Endothelial cell of hepatic sinusoid (primary cell): ENCODE data around the gene PLIN1.
"Not testable (repeated sequence)": the region's sequence is repeated elsewhere in the genome, so short reads cannot be mapped to it uniquely, and the experiment has no call there.

Experiments used
- in situ Hi-C: cut with HindIII; loops from 2 replicates; pipeline ENCODE4 v1.10.0; 2017; ENCODE audit warnings: low sequenced_read_pairs

The PLIN1 gene

GRCh38 chr15:89679212-89679611, at the start of gene PLIN1:
Gene PLIN1 (minus strand): TSS chr15:89679367. CDS start chr15:89677489, 1,878 bp downstream.
- in situ Hi-C loops: no loop called here

DNA sequence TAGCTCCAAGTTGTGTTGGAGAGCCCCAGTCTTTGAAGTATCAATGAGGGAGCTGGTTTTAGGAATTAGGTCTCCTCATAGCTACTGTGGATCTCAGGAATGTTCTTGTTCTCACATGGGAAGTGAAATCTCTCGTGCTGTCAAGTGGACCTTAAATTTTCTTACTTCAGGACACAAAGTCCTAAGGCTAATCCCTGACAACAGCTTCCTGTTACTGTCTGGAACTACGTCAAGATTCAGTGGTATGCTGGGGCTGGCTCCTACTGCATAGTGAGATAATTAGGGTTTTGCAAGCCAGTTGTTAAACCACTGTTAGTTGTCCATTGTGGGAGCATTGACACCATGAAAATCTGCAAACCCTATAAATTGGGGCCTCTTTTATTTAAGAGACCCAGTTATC, 49.1 kb upstream of the PLIN1 start:
- in situ Hi-C loops: no loop called here

DNA sequence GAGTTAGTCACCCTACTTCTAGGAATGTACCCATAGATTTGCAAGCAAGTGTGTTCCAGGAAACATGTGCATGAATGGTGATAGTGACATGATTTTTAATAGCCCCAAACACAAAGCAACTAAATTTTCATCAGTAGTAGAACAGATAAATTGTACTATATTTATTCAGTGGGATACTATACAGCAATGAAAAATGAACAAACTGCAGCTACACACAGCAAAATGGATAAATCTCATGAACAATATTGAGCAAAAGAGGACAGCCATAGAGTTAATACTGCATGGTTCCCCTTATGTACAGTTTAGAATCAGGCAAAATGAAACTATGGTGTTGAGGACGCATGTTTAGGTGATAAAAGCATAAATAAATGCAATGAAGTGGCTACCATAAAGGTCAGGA, 45.9 kb upstream of the PLIN1 start:
- in situ Hi-C loops: no loop called here

- in situ Hi-C loops: no loop called here
Measured at GRCh38 chr15:89724621-89725020, 45.5 kb upstream of the PLIN1 start.

DNA sequence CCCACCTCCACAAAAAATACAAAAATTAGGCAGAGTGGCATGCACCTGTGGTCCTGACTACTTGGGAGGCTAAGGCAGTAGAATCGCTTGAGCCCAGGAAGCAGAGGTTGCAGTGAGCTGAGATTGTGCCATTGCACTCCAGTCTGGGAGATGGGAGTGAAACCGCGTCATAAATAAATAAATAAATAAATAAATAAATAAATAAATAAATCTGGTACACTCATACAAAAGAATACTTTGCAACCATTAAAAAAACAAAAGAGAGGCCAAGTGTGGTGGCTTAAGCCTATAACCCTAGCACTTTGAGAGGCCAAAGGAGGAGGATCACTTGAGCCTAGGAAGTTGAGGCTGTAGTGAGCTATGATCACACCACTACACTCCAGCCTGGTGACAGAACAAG, 43.9 kb upstream of the PLIN1 start:
- in situ Hi-C loops: no loop called here

GRCh38 chr15:89714775-89715174, 35.6 kb upstream of the PLIN1 start:
- in situ Hi-C loops: no loop called here

DNA sequence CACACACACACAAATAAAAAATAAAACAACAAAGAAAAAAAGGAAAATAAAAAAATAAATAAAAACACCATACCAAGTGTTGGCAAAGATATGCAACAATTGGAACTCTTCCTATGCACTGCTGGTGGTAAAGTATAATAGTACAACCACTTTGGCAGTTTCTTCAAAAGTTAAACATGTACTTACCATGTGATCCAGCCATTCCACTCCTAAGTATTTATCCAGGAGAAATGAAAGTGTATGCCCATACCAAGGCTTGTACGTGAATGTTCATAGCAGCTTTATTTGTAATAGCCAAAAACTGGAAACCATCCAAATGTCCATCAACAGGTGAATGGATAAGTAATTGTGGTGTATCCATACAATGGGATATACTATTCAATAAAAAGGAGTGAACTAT, 28.4 kb upstream of the PLIN1 start:
- in situ Hi-C loops: no loop called here

DNA sequence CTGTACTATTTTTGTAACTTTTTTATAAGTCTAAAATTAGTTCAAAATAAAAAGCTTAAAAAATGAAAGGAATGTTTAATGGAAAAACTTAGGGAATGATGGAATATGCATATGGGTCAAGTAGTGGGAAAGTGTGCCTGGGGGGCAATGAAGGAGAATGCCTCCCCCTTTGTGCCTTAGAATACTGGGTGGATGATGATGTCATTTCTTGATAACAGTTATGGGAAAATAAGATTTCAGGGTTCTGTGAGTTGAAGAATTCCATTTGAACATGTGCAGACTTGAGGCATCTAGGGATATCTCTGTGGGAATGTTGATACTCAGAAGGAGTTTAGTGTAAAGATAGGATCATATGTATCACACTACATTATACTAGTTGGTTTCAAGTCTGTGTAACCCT, 25.2 kb upstream of the PLIN1 start:
- in situ Hi-C loops: no loop called here

DNA sequence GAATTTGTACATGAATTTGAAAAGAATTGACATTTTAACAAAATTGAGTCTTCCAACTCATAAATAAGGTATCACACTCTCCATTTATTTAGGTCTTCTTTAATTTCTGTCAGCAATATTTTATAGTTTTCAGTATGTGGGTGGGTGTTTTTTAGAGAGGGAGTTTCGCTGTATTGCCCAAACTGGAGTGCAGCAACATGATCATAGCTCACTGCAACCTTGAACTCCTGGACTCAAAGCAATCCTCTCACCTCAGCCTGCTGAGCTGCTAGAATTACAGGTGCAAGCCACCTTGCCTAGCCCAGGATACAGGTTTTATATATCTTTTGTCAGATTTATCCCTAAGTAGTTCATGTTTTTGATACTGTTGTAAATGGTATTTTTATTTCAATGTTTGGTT, 16.0 kb upstream of the PLIN1 start:
- in situ Hi-C loops: no loop called here

DNA sequence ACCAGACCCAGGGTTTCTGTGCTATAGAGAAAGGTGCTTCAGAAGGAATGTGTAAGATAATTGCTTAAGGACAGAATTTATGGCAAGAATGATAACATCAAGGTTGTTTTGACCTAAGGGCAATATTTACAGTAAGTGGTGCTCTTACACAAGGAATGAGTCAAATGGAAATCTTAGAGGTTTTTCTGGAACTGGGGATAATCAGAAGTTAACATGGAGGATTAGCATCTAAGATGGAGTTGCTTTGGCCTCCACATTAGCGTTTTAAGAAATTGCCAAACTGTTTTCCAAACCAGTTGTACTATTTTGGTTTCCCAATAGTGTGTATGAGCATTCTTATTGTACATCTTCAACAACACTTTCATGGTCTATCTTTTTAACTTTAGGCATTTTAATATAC, 14.5 kb upstream of the PLIN1 start:
- in situ Hi-C loops: no loop called here

- in situ Hi-C loops: no loop called here
Measured at GRCh38 chr15:89693091-89693490, 13.9 kb upstream of the PLIN1 start.

DNA sequence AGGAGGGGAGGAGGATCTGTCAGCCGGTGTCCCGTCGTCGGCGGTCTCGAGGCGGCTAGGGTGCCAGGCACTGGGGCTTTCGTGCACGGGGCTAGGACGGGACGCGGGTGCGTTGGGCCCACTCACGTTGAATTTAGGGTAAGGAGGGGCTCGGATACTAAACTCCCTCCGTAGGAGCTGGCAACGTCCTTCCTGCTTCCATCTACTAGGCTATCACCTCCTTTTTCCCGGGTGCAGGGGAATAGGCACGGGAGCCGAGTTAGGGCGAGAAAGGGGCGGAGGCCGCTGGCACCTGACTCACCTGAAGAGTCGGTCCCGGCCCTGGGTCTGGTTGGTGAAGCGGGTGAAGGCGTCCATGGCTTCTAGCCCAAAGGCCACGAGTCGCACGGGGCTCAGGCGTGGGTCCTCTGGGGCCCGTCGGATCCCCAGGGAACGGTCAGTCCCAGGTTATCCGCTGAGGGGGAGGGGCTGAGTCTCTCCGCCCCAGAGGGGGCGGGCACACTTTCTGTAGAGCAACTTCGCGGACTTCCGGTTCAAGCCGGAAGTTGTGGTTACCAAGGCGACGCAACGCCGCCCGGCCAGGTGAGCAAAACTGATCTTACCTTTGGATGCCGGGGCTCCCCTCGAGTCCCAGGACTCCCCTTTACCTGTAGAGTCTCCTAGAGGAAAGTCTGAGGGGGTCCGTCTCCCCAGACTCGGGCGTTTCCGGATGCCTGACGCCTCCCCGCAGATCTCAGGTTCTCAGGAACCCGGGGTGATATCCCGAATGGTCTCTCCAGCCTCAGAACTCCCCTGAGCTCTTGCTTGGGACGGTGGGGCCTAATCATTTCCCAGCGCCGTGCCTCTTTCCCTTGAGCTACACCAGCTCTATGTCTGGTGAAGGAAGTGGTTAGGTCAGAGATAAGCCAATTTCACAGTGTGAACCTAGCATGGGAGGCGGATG, 11.4 kb upstream of the PLIN1 start, which contains the start of the genes PEX11A and WDR93:
PEX11A (minus strand) TSS at position 479 of the 943 bp plus-strand sequence; CDS start at position 357, 122 bp downstream.
WDR93 (plus strand) TSS at position 536 of the 943 bp plus-strand sequence. CDS start 10,936 bp downstream, outside the sequence.
- in situ Hi-C loops: no loop called here

GRCh38 chr15:89689930-89690275, 10.7 kb upstream of the PLIN1 start:
- in situ Hi-C loops: not testable (repeated sequence)

- in situ Hi-C loops: no loop called here
Measured at GRCh38 chr15:89686522-89686921, 7.4 kb upstream of the PLIN1 start.

DNA sequence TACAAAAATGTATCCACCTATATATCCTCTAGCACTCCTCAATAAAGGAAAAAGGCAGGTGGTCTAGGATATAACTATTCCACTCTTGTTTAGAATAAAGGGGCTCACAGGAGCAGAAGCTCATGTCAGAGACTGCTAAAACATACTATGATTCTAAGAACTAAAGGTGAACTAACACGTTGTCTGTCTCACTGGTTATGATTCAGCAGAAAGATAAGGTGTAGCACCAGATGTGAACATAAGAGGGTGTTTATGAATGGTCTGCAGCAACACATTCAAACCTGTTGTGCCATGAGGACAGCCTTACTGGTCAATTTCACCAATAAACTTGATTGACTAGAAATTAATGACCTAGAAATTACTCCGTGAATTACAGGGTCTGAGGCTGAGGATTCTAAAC, 6.8 kb upstream of the PLIN1 start:
- in situ Hi-C loops: no loop called here

DNA sequence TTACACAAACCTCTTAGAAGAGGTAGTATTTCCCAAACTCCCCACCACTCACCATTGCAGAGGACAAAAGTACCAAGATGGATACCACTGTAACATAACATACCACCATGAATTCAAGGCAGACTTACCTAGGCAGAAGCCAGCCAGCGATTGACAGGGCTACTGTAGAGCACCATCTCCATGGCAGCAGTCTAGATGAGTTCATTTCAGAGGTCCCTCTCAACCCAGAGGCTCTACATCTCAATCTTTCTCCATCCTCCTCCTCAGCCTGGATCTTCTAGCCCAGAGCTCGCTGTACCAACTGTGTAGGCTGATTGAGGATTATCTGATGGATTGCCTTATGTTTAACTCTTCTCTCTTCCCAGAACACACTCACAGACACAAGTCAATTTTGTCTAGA, 2.0 kb upstream of the PLIN1 start:
- in situ Hi-C loops: no loop called here

DNA sequence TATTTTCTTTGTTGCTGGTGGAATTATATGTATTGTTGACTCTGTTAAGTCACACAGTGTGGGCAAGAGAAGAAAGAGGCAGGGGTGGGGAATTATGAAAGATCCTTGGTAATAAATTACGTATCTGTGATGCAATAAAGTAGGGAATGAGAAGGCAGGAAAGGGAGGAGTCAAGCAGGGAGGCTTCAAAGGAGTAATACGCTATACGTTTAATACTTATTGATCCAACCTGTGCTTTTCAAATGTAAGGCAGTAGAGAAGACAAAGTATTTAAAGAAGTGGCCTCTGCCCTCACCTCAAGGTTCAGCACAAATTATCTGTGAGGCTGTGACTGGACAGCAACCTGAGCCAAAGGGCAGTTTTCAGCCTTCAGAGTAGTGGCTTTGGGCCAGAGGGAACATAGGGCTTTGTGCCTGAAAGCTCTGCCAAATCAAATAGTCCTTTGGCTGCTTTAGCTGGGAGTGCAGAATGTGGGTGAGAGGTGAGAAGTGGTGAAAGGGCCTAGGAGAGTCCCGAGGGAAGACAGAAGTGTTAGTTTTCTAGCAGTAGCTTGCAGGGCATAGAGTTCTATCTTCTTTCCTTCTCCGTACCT, 1.2 kb upstream of the PLIN1 start:
- in situ Hi-C loops: no loop called here

DNA sequence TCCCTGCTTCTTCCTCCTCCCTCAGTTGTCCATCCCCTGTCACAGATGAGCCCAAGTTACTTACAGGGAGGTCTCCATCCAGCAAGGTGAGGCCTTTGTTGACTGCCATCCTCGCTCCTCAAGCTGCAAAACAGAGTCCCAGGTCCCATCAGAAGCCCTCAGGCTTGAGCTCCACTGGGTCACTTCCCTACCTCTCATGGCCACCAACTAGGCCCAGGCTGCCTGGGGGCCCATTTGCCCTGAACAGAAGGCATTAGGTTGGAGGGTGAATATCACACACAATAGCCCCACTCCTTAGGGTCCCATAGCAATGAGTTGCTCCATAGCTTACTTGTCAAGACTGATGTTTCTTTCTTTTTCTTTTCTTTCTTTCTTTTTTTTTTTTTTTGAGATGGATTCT, 1.8 kb downstream of the PLIN1 start:
- in situ Hi-C loops: no loop called here

GRCh38 chr15:89675606-89676005, 3.6 kb downstream of the PLIN1 start:
- in situ Hi-C loops: no loop called here

DNA sequence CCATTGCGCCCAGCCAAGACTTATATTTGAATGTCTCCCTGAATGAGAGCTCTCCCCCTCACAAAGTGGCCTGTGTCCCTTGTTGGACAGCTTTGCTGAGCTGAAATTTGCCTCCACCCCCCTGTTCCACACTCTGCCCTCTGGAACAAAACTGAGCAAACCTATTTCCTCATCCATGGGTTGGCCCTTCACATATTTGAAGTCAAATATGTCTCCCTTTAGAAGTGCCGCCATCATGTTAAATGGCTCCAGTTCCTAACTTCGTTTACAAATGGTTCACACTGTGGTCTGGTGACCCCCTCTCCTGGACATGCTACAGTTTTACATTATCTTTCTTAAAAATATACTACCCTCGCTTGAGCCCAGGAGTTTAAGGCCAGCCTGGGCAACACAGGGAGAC, 4.6 kb downstream of the PLIN1 start:
- in situ Hi-C loops: loop anchor here (5.0 kb wide), 1 partner anchor 103 kb away; the partner anchor contains the start of gene MESP2

DNA sequence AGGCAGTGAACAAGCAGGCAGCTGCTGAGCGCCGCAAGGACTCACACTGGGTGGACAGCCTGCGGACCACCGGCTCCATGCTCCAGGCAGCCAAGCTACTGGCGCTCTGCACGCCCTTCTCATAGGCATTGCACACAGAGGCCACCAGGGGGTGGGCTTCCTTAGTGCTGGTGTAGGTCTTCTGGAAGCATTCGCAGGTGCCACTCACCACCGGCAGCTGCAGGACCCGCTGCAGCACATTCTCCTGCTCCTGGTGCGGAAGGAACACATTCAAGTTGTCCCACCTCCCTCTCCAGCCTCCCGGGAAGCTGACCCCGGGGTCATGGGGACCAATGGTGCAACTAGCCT, 6.0 kb downstream of the PLIN1 start:
- in situ Hi-C loops: loop anchor here (5.0 kb wide), 1 partner anchor 104 kb away; the partner anchor contains the start of gene MESP2
